ENCODE data around the gene ACIN1. TPM values are rescaled to one million over a fixed set of nuclear protein-coding genes. Genes with fewer than 3 reads are reported as not detected.

Gene ACIN1
- total RNA-seq, 1 experiment from 2014 or later = 333 TPM

GRCh38 chr14:23105348-23105824 lies 10.4 kb upstream of the ACIN1 start:
- WGBS (ENCODE audit: extremely low coverage, insufficient read length, low lambda C conversion rate) = no CpG with 5 or more reads among the region's 4 CpGs
- no peak overlapping the region for H4K5ac ChIP-seq (ENCODE audit: insufficient read length, low read depth, low read length)
- H3K18ac ChIP-seq (ENCODE audit: insufficient read length, low read depth, low read length) = no peak overlapping the region
- H3K27ac ChIP-seq (ENCODE audit: insufficient read length, low read depth, low read length) = no peak overlapping the region
- H3K23ac ChIP-seq (ENCODE audit: insufficient read length, low read depth, low read length) = no peak overlapping the region
- no peaks in the 10 kb centered on the region for H3K79me2 ChIP-seq (ENCODE audit: insufficient read depth, low read length)
- H2BK5ac ChIP-seq (ENCODE audit: insufficient read length, low read length) = no peak overlapping the region
- no peak overlapping the region for H2AFZ ChIP-seq (ENCODE audit: low read length)
- no peaks in the 10 kb centered on the region; the same call in 1 of the 2 replicates for H3K4me1 ChIP-seq (ENCODE audit: insufficient read depth, low read length)
- H3K27me3 Mint-ChIP-seq (ENCODE audit: low read depth) = peaks cover 27% of the 10 kb centered on the region
- no peak overlapping the region for H3K9ac ChIP-seq (ENCODE audit: extremely low read depth, insufficient read length, low read length)
- no peak overlapping the region for H4K91ac ChIP-seq (ENCODE audit: insufficient read length, low read depth, low read length)
- no peak overlapping the region for H4K8ac ChIP-seq (replicated peaks; ENCODE audit: insufficient read length, low read depth, low read length)
- no peaks in the 10 kb centered on the region for H3K23me2 ChIP-seq (ENCODE audit: insufficient read length, low read depth, low read length, poor library complexity, severe bottlenecking)
- peaks cover 42 to 46% of the 10 kb centered on the region in 2 experiments for H3K4me1 Mint-ChIP-seq
- no peak overlapping the region for H2BK120ac ChIP-seq (ENCODE audit: low read depth, low read length, poor library complexity, severe bottlenecking)
- no peak overlapping the region for H2BK20ac ChIP-seq (ENCODE audit: low read depth, low read length, poor library complexity, severe bottlenecking)
- no peak overlapping the region for H3K4me2 ChIP-seq (ENCODE audit: insufficient read depth, insufficient read length, low read length)
- H3K79me1 ChIP-seq (ENCODE audit: insufficient read depth, low read depth, low read length, poor library complexity, severe bottlenecking) = no peaks in the 10 kb centered on the region
- H3T11ph ChIP-seq (ENCODE audit: low read length) = no peak overlapping the region
- no peaks in the 10 kb centered on the region for H3K27me3 ChIP-seq (ENCODE audit: insufficient read depth, low read length)
- H3K36me3 Mint-ChIP-seq (ENCODE audit: insufficient read depth in 1 of 3, low read depth in 3 of 3) = peaks cover 0 to 3% (median 0%) of the 10 kb centered on the region in 3 experiments; a peak in 1 of 7 replicates
- peaks cover 8 to 9% of the 10 kb centered on the region in 2 experiments for H3K9me3 Mint-ChIP-seq
- no peak overlapping the region for H3K14ac ChIP-seq (ENCODE audit: insufficient read depth, low read length)
- H4K20me1 ChIP-seq (ENCODE audit: control insufficient read depth, insufficient read depth, insufficient read length) = no peaks in the 10 kb centered on the region
- no peak for DNase-seq
- no peak overlapping the region; the same call in 1 of the 2 replicates for H2BK15ac ChIP-seq (ENCODE audit: low read depth, low read length)
- H3K9me3 ChIP-seq (ENCODE audit: control insufficient read depth, low read depth, low read length) = no peaks in the 10 kb centered on the region
- TF ChIP-seq, protein P1, sequence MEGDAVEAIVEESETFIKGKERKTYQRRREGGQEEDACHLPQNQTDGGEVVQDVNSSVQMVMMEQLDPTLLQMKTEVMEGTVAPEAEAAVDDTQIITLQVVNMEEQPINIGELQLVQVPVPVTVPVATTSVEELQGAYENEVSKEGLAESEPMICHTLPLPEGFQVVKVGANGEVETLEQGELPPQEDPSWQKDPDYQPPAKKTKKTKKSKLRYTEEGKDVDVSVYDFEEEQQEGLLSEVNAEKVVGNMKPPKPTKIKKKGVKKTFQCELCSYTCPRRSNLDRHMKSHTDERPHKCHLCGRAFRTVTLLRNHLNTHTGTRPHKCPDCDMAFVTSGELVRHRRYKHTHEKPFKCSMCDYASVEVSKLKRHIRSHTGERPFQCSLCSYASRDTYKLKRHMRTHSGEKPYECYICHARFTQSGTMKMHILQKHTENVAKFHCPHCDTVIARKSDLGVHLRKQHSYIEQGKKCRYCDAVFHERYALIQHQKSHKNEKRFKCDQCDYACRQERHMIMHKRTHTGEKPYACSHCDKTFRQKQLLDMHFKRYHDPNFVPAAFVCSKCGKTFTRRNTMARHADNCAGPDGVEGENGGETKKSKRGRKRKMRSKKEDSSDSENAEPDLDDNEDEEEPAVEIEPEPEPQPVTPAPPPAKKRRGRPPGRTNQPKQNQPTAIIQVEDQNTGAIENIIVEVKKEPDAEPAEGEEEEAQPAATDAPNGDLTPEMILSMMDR (conservative IDR thresholded peaks at IDR 0.05) = no peak
- no peak overlapping the region for H2AK5ac ChIP-seq (ENCODE audit: insufficient read length, low read length)
- H3K27ac Mint-ChIP-seq = peak overlapping the region in 1 of 3 experiments; percentile 49; a peak in 1 of 7 replicates
- no peak overlapping the region for H2BK12ac ChIP-seq (ENCODE audit: insufficient read length, low read depth, low read length)
- no peak overlapping the region for H3K4ac ChIP-seq (ENCODE audit: low read depth, low read length)
- no peak overlapping the region for H3K56ac ChIP-seq (ENCODE audit: insufficient read length, low read depth, low read length)
- H3K4me3 Mint-ChIP-seq = peak overlapping the region in 1 of 2 experiments; percentile 17; a peak in 1 of 5 replicates
